ENCODE data around the gene STK32C.
A peak's percentile ranks its signal among the peaks of the same experiment; 100 is the strongest.
"Not testable (repeated sequence)": the region's sequence is repeated elsewhere in the genome, so short reads cannot be mapped to it uniquely, and the experiment has no call there.

The STK32C gene

DNA sequence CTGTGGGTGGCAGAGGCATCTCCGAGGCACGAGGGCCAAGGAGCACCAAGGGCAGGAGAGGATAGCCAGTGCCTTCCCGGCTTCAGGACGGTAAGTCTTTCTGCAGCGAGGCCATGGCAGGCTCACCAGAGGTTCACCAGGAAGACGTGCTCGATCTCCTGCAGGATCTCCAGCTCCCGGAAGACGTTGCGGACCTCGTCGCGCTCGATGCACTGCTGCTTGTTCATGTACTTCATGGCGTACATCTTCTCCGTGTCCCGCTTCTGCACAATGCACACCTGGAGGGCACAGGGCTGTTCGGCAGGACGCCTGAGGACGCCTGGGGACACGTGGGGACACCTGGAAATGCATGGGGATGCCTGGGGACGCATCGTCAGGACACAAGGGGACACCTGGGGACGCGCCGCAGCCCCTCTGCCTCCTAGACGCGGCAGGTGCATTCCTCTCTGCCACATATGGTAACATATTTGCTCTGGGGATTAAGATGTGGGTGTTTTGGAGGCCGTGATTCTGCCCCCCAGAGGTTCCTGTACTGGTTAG, 79.8 kb downstream of the STK32C start:
- no peak for DNase-seq

DNA sequence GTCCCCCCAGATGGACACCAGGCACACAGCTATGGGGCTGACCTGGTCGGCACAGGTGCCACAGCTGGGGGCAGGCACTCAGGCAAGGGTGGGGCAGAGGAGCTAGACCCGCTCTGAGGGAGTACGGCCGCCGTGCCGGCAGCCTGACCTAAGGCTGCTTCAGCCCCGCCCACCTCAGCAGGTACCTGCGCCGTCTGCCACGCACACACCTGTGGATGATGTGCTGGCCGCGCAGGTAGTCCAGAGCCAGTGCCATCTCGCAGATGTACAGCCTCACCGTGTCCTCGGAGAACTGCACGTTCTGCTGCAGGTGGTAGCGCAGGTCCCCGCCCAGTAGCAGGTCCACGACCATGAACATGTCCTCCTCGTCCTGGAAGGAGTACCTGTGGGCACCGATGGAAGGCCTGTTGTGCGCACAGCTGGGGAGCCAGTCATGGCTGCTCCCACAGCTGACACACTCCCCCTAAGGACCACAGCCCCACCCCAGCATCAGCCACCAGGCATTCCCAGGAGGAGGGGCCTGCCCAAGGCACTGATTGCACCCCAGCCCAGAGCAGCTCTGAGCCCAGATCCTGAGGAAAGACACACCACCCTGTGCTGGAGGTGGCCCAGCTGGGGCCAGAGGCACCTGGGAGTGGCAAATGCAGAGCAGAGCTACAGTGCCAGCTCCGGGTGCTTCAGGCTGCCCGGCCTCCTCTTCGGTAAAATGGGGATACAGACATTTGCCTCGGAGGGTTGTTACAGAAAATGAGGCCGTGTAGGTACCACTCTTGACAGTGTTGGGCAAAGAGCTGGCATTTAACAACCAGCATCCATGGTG, 81.0 kb downstream of the STK32C start:
- DNase-seq, result no peak

DNA sequence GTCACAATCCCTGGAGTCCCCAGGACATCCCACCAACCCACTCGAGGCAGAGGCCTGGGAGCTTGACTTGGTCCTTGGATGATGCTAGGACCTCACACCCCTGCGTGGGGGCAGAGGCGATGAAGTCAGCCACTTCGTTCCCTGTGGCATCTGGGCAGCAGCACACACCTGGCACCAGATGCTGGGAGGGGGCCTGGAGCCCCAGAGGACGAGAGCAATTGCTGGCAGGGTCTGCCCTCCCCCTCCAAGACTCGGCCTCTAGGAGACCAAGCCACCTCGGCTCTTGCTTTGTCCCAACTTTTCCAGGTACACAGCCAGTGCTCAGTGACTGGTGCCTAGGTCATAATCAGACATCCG, 81.9 kb downstream of the STK32C start:
- DNase-seq, result no peak

DNA sequence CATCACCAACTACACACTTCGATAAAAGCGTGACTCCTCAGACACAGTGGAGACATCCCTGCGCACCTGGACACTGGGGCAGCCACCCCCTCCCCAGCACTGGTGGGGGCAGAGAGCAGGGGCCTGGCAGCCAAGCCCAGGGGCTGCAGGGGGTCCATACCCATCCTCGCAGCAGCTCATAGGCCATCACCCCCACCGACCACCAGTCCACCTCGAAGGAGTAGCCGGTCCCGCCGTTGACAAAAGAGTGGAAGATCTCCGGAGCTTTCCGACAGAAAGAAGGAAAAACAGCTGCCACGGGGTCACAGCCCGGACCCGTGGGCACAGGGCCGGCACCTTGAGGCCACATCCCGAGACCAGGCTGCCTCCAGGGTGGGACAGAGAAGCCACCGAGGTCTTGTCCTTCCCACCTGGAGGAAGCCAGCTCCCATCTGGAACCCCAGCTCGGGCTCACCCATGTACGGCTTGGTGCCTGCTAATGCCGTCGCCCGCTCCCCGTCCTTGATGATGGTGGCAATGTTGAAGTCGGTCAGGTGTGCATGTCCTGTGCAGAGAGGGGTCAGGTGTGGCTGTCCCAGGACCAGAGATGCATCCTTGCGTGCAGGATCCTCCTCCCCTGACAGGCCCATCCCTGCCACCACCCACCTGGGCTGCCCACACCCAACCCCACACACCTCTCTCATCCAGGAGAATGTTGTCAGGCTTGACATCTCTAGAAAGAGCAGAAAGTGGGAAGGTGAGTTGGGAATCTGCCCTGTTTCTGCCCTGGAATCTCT, 82.5 kb downstream of the STK32C start:
- no peak for DNase-seq

- no peak for DNase-seq
Observed at GRCh38 chr10:132224343-132225072, 83.2 kb downstream of the STK32C start.

- no peak for DNase-seq
Observed at GRCh38 chr10:132223611-132224342, 84.0 kb downstream of the STK32C start.

- DNase-seq, result peak; percentile 63
Observed at GRCh38 chr10:132223156-132223590, 84.6 kb downstream of the STK32C start.

- no peak for DNase-seq
Observed at GRCh38 chr10:132222726-132223125, 85.0 kb downstream of the STK32C start.

GRCh38 chr10:132220996-132221395, 86.8 kb downstream of the STK32C start:
- not testable (repeated sequence) for DNase-seq

DNA sequence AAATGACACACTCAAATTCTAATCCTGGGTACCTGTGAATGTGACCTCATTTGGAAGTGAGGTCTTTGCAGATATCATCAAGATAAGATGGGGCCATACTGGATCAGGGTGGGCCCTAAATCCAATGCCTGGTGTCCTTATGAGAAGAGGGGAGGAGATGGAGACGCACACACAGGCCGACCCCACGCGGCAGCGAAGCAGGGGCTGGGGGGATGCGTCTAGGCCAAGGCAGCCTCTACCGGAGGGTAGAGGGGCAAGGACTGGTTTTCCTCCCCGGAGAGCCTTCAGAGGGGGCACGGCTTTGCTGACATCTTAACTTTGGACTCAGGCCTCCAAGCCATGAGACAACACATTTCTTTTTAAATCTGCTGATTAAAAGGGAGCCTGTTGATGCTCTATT, 87.7 kb downstream of the STK32C start:
- no peak for DNase-seq

DNA sequence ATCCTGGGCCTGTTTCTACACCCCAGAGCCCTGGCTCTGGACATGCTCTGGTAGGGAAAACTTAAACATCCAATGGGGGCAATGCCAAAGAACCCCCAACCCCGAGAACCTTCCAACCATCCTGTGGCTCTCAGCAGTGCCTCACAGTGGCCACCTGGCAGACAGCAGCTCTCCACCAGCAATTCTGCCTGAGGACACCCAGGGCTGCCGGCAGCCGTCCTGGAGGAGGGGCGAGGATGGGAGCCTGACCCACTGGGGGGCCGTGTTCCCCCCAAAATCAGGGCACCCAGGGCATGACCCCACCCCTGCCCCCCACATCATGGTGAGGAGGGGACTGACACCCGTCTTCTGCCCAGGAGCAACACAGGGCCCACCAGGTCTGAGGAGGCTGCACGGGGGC, 88.3 kb downstream of the STK32C start:
- no peak for DNase-seq

- DNase-seq, result not testable (repeated sequence)
Observed at GRCh38 chr10:132216441-132216840, 91.3 kb downstream of the STK32C start.

DNA sequence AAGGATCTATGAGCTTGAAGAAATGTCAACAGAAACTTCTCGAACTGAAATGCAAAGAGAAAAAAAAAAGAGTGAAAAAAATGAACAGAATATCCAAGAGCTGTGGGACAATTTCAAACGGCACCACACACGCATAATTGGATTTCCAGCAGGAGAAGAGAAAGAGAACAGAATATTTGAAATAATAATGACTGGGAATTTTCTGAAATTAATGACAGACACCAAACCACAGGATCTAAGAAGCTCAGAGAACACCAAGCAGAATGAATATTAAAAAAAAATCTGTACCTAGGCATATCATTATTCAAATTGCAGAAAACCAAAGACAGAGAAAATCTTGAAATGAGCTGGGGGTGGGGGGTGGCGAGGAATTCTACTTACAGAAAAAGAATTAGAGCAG, 93.8 kb downstream of the STK32C start:
- DNase-seq, result no peak

DNA sequence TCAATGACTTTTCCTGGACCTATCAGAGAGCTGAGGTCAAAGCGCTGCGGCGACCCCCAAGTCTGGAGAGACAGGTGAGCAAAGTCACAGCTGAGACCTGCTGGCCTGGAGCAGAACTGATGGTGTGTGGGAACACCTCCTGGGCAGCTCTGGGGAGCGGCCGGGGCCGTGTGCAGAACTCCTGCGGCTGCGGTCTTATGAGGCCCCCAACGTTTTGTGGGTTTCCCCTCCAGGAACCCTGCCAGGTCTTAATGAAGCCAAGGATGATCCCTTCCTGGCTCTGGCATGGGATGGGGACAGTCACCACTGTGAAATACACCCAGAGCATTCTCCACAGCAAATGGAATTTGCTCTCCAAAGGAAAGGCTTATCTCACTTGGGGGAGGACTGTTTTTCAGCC, 94.9 kb downstream of the STK32C start:
- DNase-seq, result no peak

DNA sequence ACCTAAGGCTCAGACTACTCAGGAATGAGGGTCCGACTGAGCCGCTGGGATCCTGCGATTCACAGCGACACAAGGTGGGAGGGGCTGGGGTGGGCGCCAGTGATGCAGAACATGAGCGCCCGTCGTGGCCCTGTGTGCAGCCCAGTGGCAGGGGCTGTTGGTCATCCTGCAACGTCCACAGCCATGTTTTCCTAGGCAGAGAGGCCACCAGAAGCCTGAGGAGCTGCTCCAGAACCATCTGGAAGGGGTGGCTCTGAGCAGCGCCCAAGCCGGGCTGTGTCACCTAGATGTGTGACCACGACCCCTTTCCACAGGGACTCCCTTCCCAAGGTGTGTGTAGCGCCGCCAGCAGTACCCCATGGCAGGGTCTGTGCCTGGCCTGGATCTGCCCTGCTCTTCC, 96.5 kb downstream of the STK32C start:
- no peak for DNase-seq

- no peak for DNase-seq
Observed at GRCh38 chr10:132210766-132211165, 97.0 kb downstream of the STK32C start.

DNA sequence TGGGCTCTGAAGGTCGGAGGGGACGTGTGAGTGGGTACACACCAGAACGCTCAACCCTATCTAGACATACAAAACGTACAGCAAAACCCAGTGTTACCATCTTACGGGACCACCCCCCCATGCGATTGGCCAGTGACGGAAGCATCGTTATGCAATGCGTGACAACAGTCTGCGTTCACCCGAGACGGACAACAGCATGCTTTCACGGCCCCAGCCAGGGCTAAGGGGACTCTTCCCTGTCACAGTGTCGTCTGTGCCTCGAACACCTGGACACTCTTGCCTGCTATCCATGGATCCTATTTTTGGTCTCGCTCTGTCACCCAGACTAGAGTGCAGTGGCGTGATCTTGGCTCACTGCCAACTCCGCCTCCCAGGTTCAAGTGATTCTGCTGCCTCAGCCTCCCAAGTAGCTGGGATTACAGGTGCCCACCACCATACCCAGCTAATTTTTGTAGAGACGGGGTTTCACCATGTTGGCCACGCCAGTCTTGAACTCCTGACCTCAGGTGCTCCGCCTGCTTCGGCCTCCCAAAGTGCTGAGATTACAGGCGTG, 97.7 kb downstream of the STK32C start:
- no peak for DNase-seq

GRCh38 chr10:132209130-132209529, 98.6 kb downstream of the STK32C start:
- no peak for DNase-seq

GRCh38 chr10:132208462-132209050, 99.2 kb downstream of the STK32C start:
- no peak for DNase-seq

DNA sequence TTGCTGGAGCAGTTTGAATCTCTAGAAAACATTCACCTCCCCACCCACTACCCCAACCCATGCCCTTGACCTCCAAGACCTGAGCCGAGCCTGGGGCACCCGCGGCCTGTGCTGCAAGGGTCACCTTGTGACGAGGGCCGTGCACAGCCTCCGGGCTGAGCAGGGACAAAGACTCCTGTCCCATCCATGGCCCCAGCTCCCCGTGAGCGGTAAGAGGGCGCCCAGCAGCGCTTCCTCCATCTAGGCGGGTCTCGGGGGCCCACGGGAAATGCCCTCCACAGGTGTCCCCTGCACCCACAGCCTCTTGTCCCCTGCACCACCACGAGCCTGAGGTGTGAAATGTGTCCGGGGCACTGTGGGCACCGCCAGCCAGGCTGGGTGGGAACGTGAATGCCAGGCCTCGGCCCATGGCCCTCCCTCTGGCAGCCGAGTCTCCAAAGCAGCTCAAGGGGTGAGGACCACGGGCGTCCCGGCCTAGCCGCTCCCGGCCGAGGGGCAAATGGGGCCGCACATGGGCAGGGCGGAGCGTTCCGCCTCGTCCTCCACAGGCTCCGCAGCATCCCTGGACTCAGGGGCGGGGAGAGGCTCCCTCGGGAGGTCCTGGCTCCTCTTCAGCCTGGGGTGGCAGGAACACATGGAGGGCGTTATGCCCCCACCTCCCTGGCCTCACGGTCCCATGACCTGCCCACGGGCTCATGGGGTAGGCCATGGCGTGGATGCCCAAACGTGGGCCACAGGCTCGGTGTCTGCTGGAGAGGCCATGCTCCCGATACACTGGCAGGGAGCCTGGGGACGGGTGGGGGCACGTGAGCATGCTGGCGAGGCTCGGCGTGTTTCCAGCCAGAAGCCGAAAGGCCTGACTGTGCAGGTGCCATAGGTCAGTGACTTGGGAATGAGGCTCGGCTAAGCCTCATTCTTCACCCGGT, 100.0 kb downstream of the STK32C start:
- no peak for DNase-seq
